ENCODE measurements around the gene PBRM1. TPM values are rescaled to one million over a fixed set of nuclear protein-coding genes. Genes with fewer than 3 reads are reported as not detected.

Gene PBRM1
- total and polyA plus RNA-seq, 2 of the 8 experiments (the other 6 are each of a cell fraction or from before 2014, with no cell fraction given), result 19.3 to 65.8 TPM

- 30% methylated on average over 9 of the region's 9 CpGs; no CpG with 5 or more reads in 1 of the 2 experiments for WGBS, 2 experiments (ENCODE audit: extremely low coverage in 1 of 2, insufficient coverage in 1 of 2, insufficient read length in 1 of 2, insufficient replicate concordance in 2 of 2, low coverage in 1 of 2, low lambda C conversion rate in 2 of 2, missing lambda C conversion rate in 1 of 2)
- Histone ChIP-seq H3K79me1 (ENCODE audit: low read depth, low read length) (peaks cover 23% of the 10 kb centered on the region), H3K9ac (replicated peaks in 1 of 4; ENCODE audit: extremely low read depth in 1 of 4, low read depth in 3 of 4, low read length in 3 of 4) (no peak overlapping the region), H3K27me3 (replicated peaks in 1 of 4; ENCODE audit: control insufficient read depth in 3 of 4, extremely low read depth in 1 of 4, insufficient read depth in 3 of 4, low read length in 3 of 4) (no peaks in the 10 kb centered on the region), H2AFZ (ENCODE audit: low read length) (no peak overlapping the region), H4K91ac (replicated peaks; ENCODE audit: insufficient read length, low read length) (no peak overlapping the region), H3K23me2 (ENCODE audit: low read depth, low read length) (peaks cover 26% of the 10 kb centered on the region), H3K4me1 (replicated peaks in 1 of 4; ENCODE audit: control insufficient read depth in 3 of 4, insufficient read depth in 4 of 4, low read length in 3 of 4) (peaks cover 7 to 33% (median 19%) of the 10 kb centered on the region in 4 experiments), H2AK5ac (ENCODE audit: low read depth, low read length) (no peak overlapping the region), H3K36me3 (ENCODE audit: control insufficient read depth in 2 of 4, insufficient read depth in 4 of 4, low read length in 3 of 4) (peaks cover 0 to 8% (median 0%) of the 10 kb centered on the region in 4 experiments; a peak in 4 of 8 replicates), H2BK120ac (replicated peaks; ENCODE audit: low read depth, low read length) (no peak overlapping the region), H4K5ac (ENCODE audit: insufficient read length, low read depth, low read length) (no peak overlapping the region), H4K20me1 (replicated peaks in 1 of 2; ENCODE audit: control insufficient read depth in 1 of 2, insufficient read depth in 2 of 2, low read length in 2 of 2) (peaks cover 12 to 27% of the 10 kb centered on the region in 2 experiments), H3K9me3 (ENCODE audit: insufficient read depth in 2 of 2, low read depth in 1 of 2, low read length in 1 of 2) (no peaks in the 10 kb centered on the region), H2BK5ac (ENCODE audit: low read depth, low read length) (no peak overlapping the region), H3K4me2 (ENCODE audit: insufficient read depth in 1 of 2, low read depth in 2 of 2, low read length in 2 of 2) (peak overlapping the region; percentile 39 to 89; a peak in 3 of 4 replicates), H3K56ac (replicated peaks; ENCODE audit: insufficient read length, low read depth, low read length) (no peak overlapping the region), H2BK20ac (ENCODE audit: low read length) (no peak overlapping the region), H3K18ac (ENCODE audit: extremely low read depth, low read length) (no peak overlapping the region), H3K14ac (ENCODE audit: insufficient read length) (no peak overlapping the region), H3K4ac (replicated peaks; ENCODE audit: insufficient read length, low read depth, low read length) (no peak overlapping the region), H2BK12ac (ENCODE audit: low read depth, low read length) (no peak overlapping the region), H3K27ac (ENCODE audit: low read depth, low read length) (no peak overlapping the region), H4K8ac (ENCODE audit: extremely low read depth, insufficient read depth, low read length) (no peak overlapping the region), H2BK15ac (ENCODE audit: low read length) (no peak overlapping the region), H3K79me2 (ENCODE audit: control insufficient read depth in 1 of 2, insufficient read depth in 2 of 2, low read length in 2 of 2) (peaks cover 12 to 49% of the 10 kb centered on the region in 2 experiments), H3K23ac (ENCODE audit: insufficient read length) (no peak overlapping the region), H3K4me3 (ENCODE audit: extremely low read depth in 1 of 4, insufficient read depth in 2 of 4, low read depth in 3 of 4, low read length in 4 of 4) (peak overlapping the region in 2 of 4 experiments; percentile 3 to 31; a peak in 3 of 8 replicates)
- DNase-seq (ENCODE audit: low read depth in 1 of 2, low spot score in 2 of 2), result no peak
- TF ChIP-seq YY1 (IDR thresholded peaks at IDR 0.05; ENCODE audit: low read depth, low read length) (peak; percentile 84), CREB1 (IDR thresholded peaks at IDR 0.05) (no peak)
- CTCF ChIA-PET (ENCODE audit: partially characterized antibody), result interaction anchor here (0.8 to 1.0 kb wide), 4 partner anchors 9 to 64 kb away, joined by 3 to 5 read pairs (median 4); no protein-coding TSS in a partner anchor
- POLR2A ChIA-PET (ENCODE audit: partially characterized antibody), result interaction anchor here (0.6 to 2.6 kb wide), 17 partner anchors 9 to 112 kb away, joined by 3 to 16 read pairs (median 4); partner anchors contain the start of gene TNNC1
- FAIRE-seq, result no peak
Observed at GRCh38 chr3:52536112-52536368, 149.7 kb downstream of the PBRM1 start.

All from H1 (cell line).